HepG2 (cell line): Measurements from ENCODE around the gene NOTCH3. TPM values are rescaled to one million over a fixed set of nuclear protein-coding genes. Genes with fewer than 3 reads are reported as not detected.

ENCODE experiments used
- AHR ChIP-seq: IDR thresholded peaks from 2 replicates; pipeline ENCODE4 v1.6.1; 2018; ENCODE audit warnings: missing genetic modification reagents, missing compliant biosample characterization
- GLI4 ChIP-seq: sonication (generic); formaldehyde crosslinking; IDR thresholded peaks from 2 replicates; pipeline ENCODE4 v1.5.1; 2020; ENCODE audit warnings: missing genetic modification reagents, mild to moderate bottlenecking, moderate library complexity, borderline replicate concordance
- HMGXB3 ChIP-seq: sonication (generic); formaldehyde crosslinking; IDR thresholded peaks from 2 replicates; pipeline ENCODE4 v1.4.0; 2020; ENCODE audit warnings: missing genetic modification reagents, borderline replicate concordance
- HOXA7 ChIP-seq: sonication (generic); formaldehyde crosslinking; IDR thresholded peaks from 2 replicates; pipeline ENCODE4 v1.8.1; 2022; ENCODE audit warnings: mild to moderate bottlenecking, missing genetic modification reagents, moderate library complexity
- MYNN ChIP-seq: sonication (generic); formaldehyde crosslinking; IDR thresholded peaks from 2 replicates; pipeline ENCODE4 v1.4.0; 2020; ENCODE audit warnings: mild to moderate bottlenecking, low read depth, missing genetic modification reagents
- PHF20 ChIP-seq: sonication (generic); formaldehyde crosslinking; IDR thresholded peaks from 2 replicates; pipeline ENCODE4 v1.5.0; 2020; ENCODE audit warnings: mild to moderate bottlenecking, missing genetic modification reagents
- PHF21A ChIP-seq: sonication (generic); formaldehyde crosslinking; IDR thresholded peaks from 2 replicates; pipeline ENCODE4 v1.5.0; 2020; ENCODE audit warnings: mild to moderate bottlenecking, missing genetic modification reagents
- SALL1 ChIP-seq: sonication (generic); formaldehyde crosslinking; IDR thresholded peaks from 2 replicates; pipeline ENCODE4 v1.8.0; 2022; ENCODE audit warnings: mild to moderate bottlenecking, missing genetic modification reagents
- SIN3A ChIP-seq: IDR thresholded peaks from 2 replicates; pipeline ENCODE4 v1.6.1; 2011; ENCODE audit warnings: low read depth, mild to moderate bottlenecking, control low read depth, low read length, borderline replicate concordance
- TAF15 ChIP-seq: fragments of 200-400 bp; formaldehyde crosslinking; IDR thresholded peaks from one replicate; pipeline ENCODE4 v1.6.1; 2018; ENCODE audit warnings: mild to moderate bottlenecking, low read depth, low read length; ENCODE audit not compliant: poor library complexity, severe bottlenecking
- TCF7 ChIP-seq: sonication (generic); IDR thresholded peaks from 2 replicates; pipeline ENCODE4 v1.6.1; 2016; ENCODE audit warnings: antibody characterized with exemption, low read depth
- U2AF1 ChIP-seq: fragments of 200-400 bp; formaldehyde crosslinking; optimal IDR thresholded peaks from 2 replicates; pipeline ENCODE3; 2017; ENCODE audit warnings: mild to moderate bottlenecking, low read depth, low read length
- U2AF2 ChIP-seq: fragments of 200-400 bp; formaldehyde crosslinking; IDR thresholded peaks from 2 replicates; pipeline ENCODE4 v1.6.1; 2017; ENCODE audit warnings: low read depth, mild to moderate bottlenecking, low read length
- ZNF207 ChIP-seq: fragments of 450-650 bp; IDR thresholded peaks from 2 replicates; pipeline ENCODE4 v1.6.1; 2016; ENCODE audit warnings: antibody characterized with exemption, borderline replicate concordance
- ZNF263 ChIP-seq: sonication (generic); formaldehyde crosslinking; IDR thresholded peaks from 2 replicates; pipeline ENCODE4 v1.4.0; 2020; ENCODE audit warnings: missing genetic modification reagents
- ZNF354B ChIP-seq: sonication (generic); formaldehyde crosslinking; IDR thresholded peaks from 2 replicates; pipeline ENCODE4 v1.8.0; 2022; ENCODE audit warnings: mild to moderate bottlenecking, missing genetic modification reagents
- ZNF446 ChIP-seq: sonication (generic); formaldehyde crosslinking; IDR thresholded peaks from 2 replicates; pipeline ENCODE4 v1.5.0; 2020; ENCODE audit warnings: mild to moderate bottlenecking, missing genetic modification reagents
- ZNF674 ChIP-seq: sonication (generic); formaldehyde crosslinking; IDR thresholded peaks from 2 replicates; pipeline ENCODE4 v1.5.0; 2020; ENCODE audit warnings: low read depth, mild to moderate bottlenecking, missing genetic modification reagents
- ZNF678 ChIP-seq: sonication (generic); formaldehyde crosslinking; IDR thresholded peaks from 2 replicates; pipeline ENCODE4 v1.4.0; 2020; ENCODE audit warnings: mild to moderate bottlenecking, missing genetic modification reagents
- ZNF740 ChIP-seq: sonication (generic); formaldehyde crosslinking; IDR thresholded peaks from 2 replicates; pipeline ENCODE4 v1.4.0; 2020; ENCODE audit warnings: missing genetic modification reagents
- ZNF839 ChIP-seq: sonication (generic); formaldehyde crosslinking; IDR thresholded peaks from 2 replicates; pipeline ENCODE4 v1.4.0; 2020; ENCODE audit warnings: missing genetic modification reagents, mild to moderate bottlenecking, borderline replicate concordance
- ZNF841 ChIP-seq: sonication (generic); formaldehyde crosslinking; IDR thresholded peaks from 2 replicates; pipeline ENCODE4 v1.8.1; 2023; ENCODE audit warnings: missing genetic modification reagents, borderline replicate concordance
- polyA plus RNA-seq, 8 experiments: library from polyadenylated mRNA; depleted of rRNA in 3 of 8; stranded (reverse) in 7 of 8; unstranded in 1 of 8; fragments of >200 nt; fragmentation: Illumina TruSeq in 4 of 8; extraction: Trizol in 4 of 8; gene quantifications; 2 replicates each; pipeline versions ENCODE4 v1.2.1 to v1.2.3, GENCODE V29; 2011 to 2016; ENCODE audit warnings: low read depth in 4 of 8, missing spikeins in 1 of 8, mixed read lengths in 1 of 8; ENCODE audit not compliant: insufficient read depth in 1 of 8
- total RNA-seq, 5 experiments: library from RNA; depleted of rRNA; stranded (reverse); fragments of >200 nt; fragmentation: Illumina TruSeq; extraction: Trizol; gene quantifications; 2 replicates each; pipeline ENCODE4 v1.2.3, GENCODE V29; 2016; ENCODE audit warnings: low read depth in 1 of 5
- TF ChIP-seq, protein P1 (sequence below): sonication (generic); formaldehyde crosslinking; IDR thresholded peaks from 2 replicates; pipeline ENCODE4 v1.4.0; 2020; ENCODE audit warnings: mild to moderate bottlenecking, missing genetic modification reagents

Gene NOTCH3
- total and polyA plus RNA-seq, 2 of the 13 experiments (the other 11 are each of a cell fraction or from before 2014, with no cell fraction given) = 0.09 to 0.28 TPM

- TF ChIP-seq HMGXB3 (no peak), TAF15 (no peak), ZNF839 (no peak), ZNF446 (peak; percentile 35; the same call in 1 of the 2 replicates), PHF21A (CRISPR knock-in tag) (no peak), ZNF674 (CRISPR knock-in tag) (no peak), HOXA7 (CRISPR knock-in tag) (no peak), ZNF841 (CRISPR knock-in tag) (no peak), ZNF678 (CRISPR knock-in tag) (no peak), SALL1 (CRISPR knock-in tag) (peak; percentile 36; the same call in 1 of the 2 replicates), U2AF2 (no peak), AHR (CRISPR knock-in tag) (no peak), ZNF354B (CRISPR knock-in tag) (0 out of 2 replicates have a peak, but pooled peaks have one; percentile 52), GLI4 (CRISPR knock-in tag) (no peak), MYNN (CRISPR knock-in tag) (no peak), ZNF263 (CRISPR knock-in tag) (no peak), PHF20 (CRISPR knock-in tag) (no peak), SIN3A (no peak), U2AF1 (no peak), ZNF740 (no peak), TCF7 (no peak), ZNF207 (no peak)
- TF ChIP-seq, protein P1, sequence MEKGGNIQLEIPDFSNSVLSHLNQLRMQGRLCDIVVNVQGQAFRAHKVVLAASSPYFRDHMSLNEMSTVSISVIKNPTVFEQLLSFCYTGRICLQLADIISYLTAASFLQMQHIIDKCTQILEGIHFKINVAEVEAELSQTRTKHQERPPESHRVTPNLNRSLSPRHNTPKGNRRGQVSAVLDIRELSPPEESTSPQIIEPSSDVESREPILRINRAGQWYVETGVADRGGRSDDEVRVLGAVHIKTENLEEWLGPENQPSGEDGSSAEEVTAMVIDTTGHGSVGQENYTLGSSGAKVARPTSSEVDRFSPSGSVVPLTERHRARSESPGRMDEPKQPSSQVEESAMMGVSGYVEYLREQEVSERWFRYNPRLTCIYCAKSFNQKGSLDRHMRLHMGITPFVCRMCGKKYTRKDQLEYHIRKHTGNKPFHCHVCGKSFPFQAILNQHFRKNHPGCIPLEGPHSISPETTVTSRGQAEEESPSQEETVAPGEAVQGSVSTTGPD (CRISPR knock-in tag) = no peak
These were observed 20.1 kb downstream of the NOTCH3 start (continued) for GRCh38 chr19:15180451-15181390.
